Large intestine (tissue), 12 donors: ENCODE results near the gene ERCC3. TPM values are rescaled to one million over a fixed set of nuclear protein-coding genes. Genes with fewer than 3 reads are reported as not detected.

ENCODE experiments used
- DNase-seq, 2 donors: peaks; one replicate each; pipeline versions ENCODE4 v3.0.0 to v3.0.0-alpha.2; 2013
- H3K27ac ChIP-seq: one replicate; pipeline ENCODE4 v1.5.1; 2013; ENCODE audit warnings: low read length
- H3K27me3 ChIP-seq: 2 replicates; pipeline ENCODE4 v1.6.1; 2013; ENCODE audit warnings: low read length; ENCODE audit not compliant: control insufficient read depth, insufficient read depth
- H3K36me3 ChIP-seq: 2 replicates; pipeline ENCODE4 v1.6.1; 2013; ENCODE audit warnings: low read length; ENCODE audit not compliant: control insufficient read depth, insufficient read depth
- H3K4me1 ChIP-seq: one replicate; pipeline ENCODE4 v1.6.1; 2013; ENCODE audit warnings: low read length; ENCODE audit not compliant: control insufficient read depth, insufficient read depth
- H3K4me3 ChIP-seq: one replicate; pipeline ENCODE4 v1.5.1; 2013; ENCODE audit warnings: low read length
- H3K9me3 ChIP-seq: one replicate; pipeline ENCODE4 v1.6.1; 2013; ENCODE audit warnings: mild to moderate bottlenecking, low read depth, low read length, moderate library complexity; ENCODE audit not compliant: control insufficient read depth
- WGBS: methylation state at CpG from one replicate; pipeline ENCODE4 v1.1.5; 2013; ENCODE audit warnings: low lambda C conversion rate; ENCODE audit not compliant: insufficient coverage; 5-methylcytosine and 5-hydroxymethylcytosine counted together
- long read RNA-seq, 11 donors: transcript quantifications; one replicate each; lab custom pipeline, GENCODE V29; 2026
- polyA plus RNA-seq: library from polyadenylated mRNA; unstranded; fragments of 120-200 nt; gene quantifications from one replicate; pipeline ENCODE4 v1.2.1, GENCODE V29; 2013

The ERCC3 gene
- polyA plus RNA-seq, result 40.5 TPM
- long read RNA-seq, donor 1, full-length matches to known transcripts, result 3 of 3 reads
- long read RNA-seq, donor 1, partial matches to known transcripts, result 0 of 3 reads
- long read RNA-seq, donor 1, other reads (novel, unspliced or antisense), result 0 of 3 reads
- long read RNA-seq, donor 2, full-length matches to known transcripts, result 14 of 14 reads
- long read RNA-seq, donor 2, partial matches to known transcripts, result 0 of 14 reads
- long read RNA-seq, donor 2, other reads (novel, unspliced or antisense), result 0 of 14 reads
- long read RNA-seq, donor 3, result 0 reads
- long read RNA-seq, donor 4, full-length matches to known transcripts, result 1 of 1 reads
- long read RNA-seq, donor 4, partial matches to known transcripts, result 0 of 1 reads
- long read RNA-seq, donor 4, other reads (novel, unspliced or antisense), result 0 of 1 reads
- long read RNA-seq, donor 5, full-length matches to known transcripts, result 8 of 8 reads
- long read RNA-seq, donor 5, partial matches to known transcripts, result 0 of 8 reads
- long read RNA-seq, donor 5, other reads (novel, unspliced or antisense), result 0 of 8 reads
- long read RNA-seq, donor 6, full-length matches to known transcripts, result 6 of 6 reads
- long read RNA-seq, donor 6, partial matches to known transcripts, result 0 of 6 reads
- long read RNA-seq, donor 6, other reads (novel, unspliced or antisense), result 0 of 6 reads
- long read RNA-seq, donor 7, partial matches to known transcripts, result 0 of 1 reads
- long read RNA-seq, donor 7, other reads (novel, unspliced or antisense), result 0 of 1 reads
- long read RNA-seq, donor 8, full-length matches to known transcripts, result 13 of 13 reads
- long read RNA-seq, donor 8, partial matches to known transcripts, result 0 of 13 reads
- long read RNA-seq, donor 8, other reads (novel, unspliced or antisense), result 0 of 13 reads
- long read RNA-seq, donor 9, full-length matches to known transcripts, result 8 of 8 reads
- long read RNA-seq, donor 9, partial matches to known transcripts, result 0 of 8 reads
- long read RNA-seq, donor 9, other reads (novel, unspliced or antisense), result 0 of 8 reads
- long read RNA-seq, donor 10, full-length matches to known transcripts, result 11 of 11 reads
- long read RNA-seq, donor 10, partial matches to known transcripts, result 0 of 11 reads
- long read RNA-seq, donor 10, other reads (novel, unspliced or antisense), result 0 of 11 reads
- long read RNA-seq, donor 11, full-length matches to known transcripts, result 6 of 6 reads
- long read RNA-seq, donor 11, partial matches to known transcripts, result 0 of 6 reads
- long read RNA-seq, donor 11, other reads (novel, unspliced or antisense), result 0 of 6 reads

DNA sequence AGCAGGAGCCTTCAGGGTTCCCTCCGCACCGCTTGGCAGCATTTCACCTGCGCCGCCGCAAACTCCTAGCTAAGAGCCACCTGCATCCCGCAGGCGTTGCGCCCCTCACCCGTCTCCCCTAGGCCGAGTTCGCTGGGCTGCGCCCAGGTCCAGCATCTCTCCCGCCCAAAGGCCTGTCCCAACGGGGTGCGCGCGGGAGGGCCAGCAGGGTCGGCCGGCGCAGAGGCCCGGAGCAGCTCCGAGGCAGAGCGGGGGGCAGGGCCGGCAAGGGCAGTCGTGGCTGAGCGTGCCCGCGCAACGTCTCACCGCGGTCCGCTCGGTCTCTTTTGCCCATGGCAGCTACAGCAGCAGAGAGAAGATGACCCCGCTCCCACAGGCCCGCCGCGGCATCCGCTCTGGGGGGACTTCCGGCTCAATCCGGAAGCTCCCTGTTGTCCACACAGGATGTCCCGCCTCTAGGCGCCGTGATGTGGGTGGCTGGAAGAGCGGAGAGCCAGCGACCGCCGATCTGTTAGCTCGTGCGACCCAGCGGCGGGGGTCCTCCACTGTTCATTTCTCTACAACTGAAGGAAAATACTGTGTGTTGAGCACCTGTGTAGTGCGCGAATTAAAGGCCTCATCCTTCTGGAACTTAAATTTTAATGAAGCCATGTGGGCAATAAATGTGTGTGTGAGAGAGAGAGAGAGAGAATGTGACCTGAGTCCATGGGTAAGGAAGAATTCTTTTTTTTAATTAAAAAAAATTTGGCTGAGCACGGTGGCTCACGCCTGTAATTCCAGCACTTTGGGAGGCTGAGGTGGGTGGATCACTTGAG, at the start of gene ERCC3:
Gene ERCC3, minus strand, starts transcription at position 397 of the 815 bp plus-strand sequence. Its CDS starts 63 bp downstream, at position 334.
- H3K4me1 ChIP-seq, result peaks cover 7% of the 10 kb centered on the region
- H3K9me3 ChIP-seq, result no peaks in the 10 kb centered on the region
- no CpG with 5 or more reads among the region's 55 CpGs for WGBS
- H3K27me3 ChIP-seq, result no peaks in the 10 kb centered on the region
- no peak within 1 kb of the TSS for H3K27ac ChIP-seq
- peaks cover 38% of the 10 kb centered on the region for H3K36me3 ChIP-seq
- DNase-seq, result peak; percentile 66 to 86
- H3K4me3 ChIP-seq, result peak within 1 kb of the TSS; percentile 76

DNA sequence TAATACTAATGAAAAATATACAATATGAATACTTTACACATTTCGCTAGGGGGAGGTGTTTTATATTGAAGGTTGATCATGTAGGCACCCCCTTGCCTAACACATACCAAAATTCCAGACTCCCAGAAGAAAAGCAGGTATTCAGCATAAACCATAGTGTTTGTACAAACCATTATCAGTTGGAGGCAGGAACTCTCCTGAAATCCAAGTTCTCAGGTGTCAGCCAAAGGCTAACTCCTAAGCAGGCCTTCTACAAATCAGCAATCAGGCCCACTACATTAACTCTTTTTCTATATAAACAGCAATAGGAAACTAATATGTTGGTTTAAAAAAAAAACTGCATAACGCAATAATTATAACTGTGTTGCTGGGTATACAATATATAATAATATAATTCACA, 49.3 kb upstream of the ERCC3 start:
- Histone ChIP-seq H3K27me3 (no peaks in the 10 kb centered on the region), H3K4me1 (no peaks in the 10 kb centered on the region), H3K9me3 (no peaks in the 10 kb centered on the region), H3K27ac (no peak overlapping the region), H3K36me3 (peaks cover 14% of the 10 kb centered on the region), H3K4me3 (no peak overlapping the region)
- WGBS, result no CpG with 5 or more reads among the region's 2 CpGs
- DNase-seq, result no peak

GRCh38 chr2:127342101-127342500, 48.2 kb upstream of the ERCC3 start:
- Histone ChIP-seq H3K27me3 (no peaks in the 10 kb centered on the region), H3K9me3 (no peaks in the 10 kb centered on the region), H3K36me3 (peaks cover 19% of the 10 kb centered on the region), H3K4me3 (no peak overlapping the region), H3K4me1 (no peaks in the 10 kb centered on the region), H3K27ac (no peak overlapping the region)
- DNase-seq, result no peak
- WGBS, result 100% methylated on average over 1 of the region's 1 CpG

GRCh38 chr2:127332335-127332734, 38.4 kb upstream of the ERCC3 start:
- Histone ChIP-seq H3K4me3 (no peak overlapping the region), H3K4me1 (no peaks in the 10 kb centered on the region)
- no CpG with 5 or more reads among the region's 1 CpG for WGBS

GRCh38 chr2:127330753-127331152, 36.8 kb upstream of the ERCC3 start:
- Histone ChIP-seq H3K27me3 (no peaks in the 10 kb centered on the region), H3K36me3 (peaks cover 50% of the 10 kb centered on the region), H3K4me3 (no peak overlapping the region), H3K27ac (no peak overlapping the region), H3K4me1 (no peaks in the 10 kb centered on the region), H3K9me3 (no peaks in the 10 kb centered on the region)
- WGBS, result 90% methylated on average over 1 of the region's 1 CpG
- DNase-seq, result no peak

More at GRCh38 chr2:127332335-127332734, 38.4 kb upstream of the ERCC3 start:
- no peak for DNase-seq
- Histone ChIP-seq H3K27ac (no peak overlapping the region), H3K9me3 (no peaks in the 10 kb centered on the region), H3K36me3 (peaks cover 55% of the 10 kb centered on the region), H3K27me3 (no peaks in the 10 kb centered on the region)

DNA sequence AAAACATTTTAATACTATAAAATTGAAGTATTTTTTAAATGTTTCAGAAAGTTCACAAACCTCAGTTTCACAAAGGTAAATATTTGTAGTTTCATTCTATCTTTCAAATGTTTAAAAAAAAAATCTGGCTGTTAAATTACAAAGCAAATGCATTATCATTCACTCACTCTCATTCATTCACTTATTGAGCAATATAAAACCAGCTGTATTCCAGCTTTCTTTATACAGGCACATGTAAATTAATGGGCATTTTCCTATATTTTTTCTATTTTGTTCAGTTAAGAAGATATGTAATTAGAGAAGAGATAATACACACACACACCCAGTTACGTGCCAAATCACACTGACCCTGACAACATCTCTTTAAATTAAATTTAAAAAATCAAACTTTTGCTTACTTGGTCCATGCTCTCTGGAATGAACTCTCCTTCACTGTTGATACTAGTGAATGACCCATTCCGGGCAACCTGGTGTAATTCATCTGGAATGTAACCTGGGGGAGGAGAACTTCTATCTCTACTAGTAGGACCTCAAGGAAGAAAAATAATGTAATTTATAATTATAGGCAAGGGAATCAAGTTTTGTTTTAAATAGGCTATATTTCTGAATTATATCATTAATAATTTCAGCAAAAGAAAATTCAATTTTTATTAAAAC, 32.5 kb upstream of the ERCC3 start:
- Histone ChIP-seq H3K36me3 (peaks cover 54% of the 10 kb centered on the region), H3K4me3 (no peak overlapping the region), H3K27me3 (no peaks in the 10 kb centered on the region), H3K4me1 (no peaks in the 10 kb centered on the region), H3K27ac (no peak overlapping the region), H3K9me3 (no peaks in the 10 kb centered on the region)
- DNase-seq, result no peak
- WGBS, result 80% methylated on average over 1 of the region's 2 CpGs

- peak; percentile 17 to 26 for DNase-seq
- WGBS, result 80% methylated on average over 1 of the region's 3 CpGs
- Histone ChIP-seq H3K4me3 (no peak overlapping the region), H3K36me3 (peaks cover 61% of the 10 kb centered on the region), H3K4me1 (no peaks in the 10 kb centered on the region), H3K27me3 (no peaks in the 10 kb centered on the region), H3K27ac (no peak overlapping the region), H3K9me3 (peaks cover 7% of the 10 kb centered on the region)
Observed at GRCh38 chr2:127324635-127325034, 30.7 kb upstream of the ERCC3 start.

DNA sequence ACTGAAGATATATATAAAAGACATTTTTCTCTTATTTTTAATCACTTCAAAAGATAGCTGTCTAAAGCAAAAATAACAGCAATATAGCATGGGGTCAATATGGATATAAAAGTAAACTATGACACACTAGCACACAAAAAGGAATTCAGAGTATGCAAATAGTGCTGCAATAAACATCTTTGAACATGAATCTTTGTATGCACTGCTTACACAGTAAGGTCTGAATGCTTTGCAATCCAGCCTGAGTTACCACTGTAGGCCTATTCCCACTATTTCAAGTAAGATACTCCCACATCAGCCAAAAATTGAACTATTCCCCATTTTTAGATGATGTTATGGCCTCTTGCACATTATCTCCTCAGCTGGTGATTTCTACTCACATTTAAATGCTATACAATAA, 27.4 kb upstream of the ERCC3 start:
- Histone ChIP-seq H3K9me3 (peaks cover 7% of the 10 kb centered on the region), H3K27me3 (no peaks in the 10 kb centered on the region), H3K36me3 (peaks cover 64% of the 10 kb centered on the region), H3K27ac (no peak overlapping the region), H3K4me3 (no peak overlapping the region), H3K4me1 (no peaks in the 10 kb centered on the region)
- no peak for DNase-seq

- peaks cover 69% of the 10 kb centered on the region for H3K36me3 ChIP-seq
- H3K4me3 ChIP-seq, result no peak overlapping the region
- 100% methylated on average over 1 of the region's 1 CpG for WGBS
- H3K9me3 ChIP-seq, result peaks cover 7% of the 10 kb centered on the region
- no peak overlapping the region for H3K27ac ChIP-seq
- no peaks in the 10 kb centered on the region for H3K27me3 ChIP-seq
- no peaks in the 10 kb centered on the region for H3K4me1 ChIP-seq
- DNase-seq, result no peak
Observed at GRCh38 chr2:127320586-127321275, 26.8 kb upstream of the ERCC3 start.
